ENCODE measurements around the gene NARS2. TPM values are rescaled to one million over a fixed set of nuclear protein-coding genes. Genes with fewer than 3 reads are reported as not detected.
A peak's percentile ranks its signal among the peaks of the same experiment; 100 is the strongest.

The NARS2 gene
- total RNA-seq, 1 donor from 2014 or later, result 24.7 TPM

- peaks cover 17% of the 10 kb centered on the region for H3K9me3 Mint-ChIP-seq (ENCODE audit: low read depth)
- H3K36me3 Mint-ChIP-seq (ENCODE audit: insufficient read depth), result peaks cover 7% of the 10 kb centered on the region
- no peak overlapping the region for H3K27ac Mint-ChIP-seq
- no peaks in the 10 kb centered on the region for H3K27me3 Mint-ChIP-seq
- DNase-seq (ENCODE audit: low spot score, unreplicated experiment), result no peak
- H3K4me3 Mint-ChIP-seq (ENCODE audit: low read depth), result no peak overlapping the region
- TF ChIP-seq CTCF (IDR thresholded peaks at IDR 0.05; ENCODE audit: unreplicated experiment), result no peak
- peaks cover 4% of the 10 kb centered on the region for H3K4me1 Mint-ChIP-seq (ENCODE audit: low read depth)
Observed at GRCh38 chr11:78583889-78584288, 9.2 kb upstream of the NARS2 start.

- Mint-ChIP-seq H3K36me3 (ENCODE audit: insufficient read depth) (no peaks in the 10 kb centered on the region), H3K9me3 (ENCODE audit: low read depth) (no peaks in the 10 kb centered on the region), H3K27ac (no peak overlapping the region), H3K4me3 (ENCODE audit: low read depth) (no peak overlapping the region), H3K4me1 (ENCODE audit: low read depth) (peaks cover 19% of the 10 kb centered on the region), H3K27me3 (no peaks in the 10 kb centered on the region)
- TF ChIP-seq CTCF (IDR thresholded peaks at IDR 0.05; ENCODE audit: unreplicated experiment), result no peak
- DNase-seq (ENCODE audit: low spot score, unreplicated experiment), result no peak
Observed at GRCh38 chr11:78577495-78577894, 2.8 kb upstream of the NARS2 start.

GRCh38 chr11:78576549-78577097 is 2.0 kb upstream of the NARS2 start:
- Mint-ChIP-seq H3K27ac (peak overlapping the region; percentile 29), H3K4me1 (ENCODE audit: low read depth) (peaks cover 21% of the 10 kb centered on the region), H3K27me3 (no peaks in the 10 kb centered on the region), H3K4me3 (ENCODE audit: low read depth) (peak overlapping the region; percentile 40), H3K9me3 (ENCODE audit: low read depth) (no peaks in the 10 kb centered on the region), H3K36me3 (ENCODE audit: insufficient read depth) (no peaks in the 10 kb centered on the region)
- TF ChIP-seq CTCF (IDR thresholded peaks at IDR 0.05; ENCODE audit: unreplicated experiment), result no peak
- DNase-seq (ENCODE audit: low spot score, unreplicated experiment), result no peak

- no peaks in the 10 kb centered on the region for H3K27me3 Mint-ChIP-seq
- no peak for DNase-seq (ENCODE audit: low spot score, unreplicated experiment)
- peaks cover 21% of the 10 kb centered on the region for H3K4me1 Mint-ChIP-seq (ENCODE audit: low read depth)
- H3K27ac Mint-ChIP-seq, result peak overlapping the region; percentile 77
- H3K4me3 Mint-ChIP-seq (ENCODE audit: low read depth), result peak overlapping the region; percentile 94
- no peaks in the 10 kb centered on the region for H3K9me3 Mint-ChIP-seq (ENCODE audit: low read depth)
- TF ChIP-seq CTCF (IDR thresholded peaks at IDR 0.05; ENCODE audit: unreplicated experiment), result no peak
- peaks cover 4% of the 10 kb centered on the region for H3K36me3 Mint-ChIP-seq (ENCODE audit: insufficient read depth)
Observed at GRCh38 chr11:78575478-78575877, 814 bp upstream of the NARS2 start.

GRCh38 chr11:78573681-78574080 is 983 bp downstream of the NARS2 start:
- H3K27me3 Mint-ChIP-seq, result no peaks in the 10 kb centered on the region

More at GRCh38 chr11:78573681-78574080, 983 bp downstream of the NARS2 start:
- TF ChIP-seq CTCF (IDR thresholded peaks at IDR 0.05; ENCODE audit: unreplicated experiment), result no peak
- Mint-ChIP-seq H3K36me3 (ENCODE audit: insufficient read depth) (peaks cover 7% of the 10 kb centered on the region), H3K4me1 (ENCODE audit: low read depth) (peaks cover 21% of the 10 kb centered on the region), H3K27ac (peak overlapping the region; percentile 98), H3K4me3 (ENCODE audit: low read depth) (peak overlapping the region; percentile 94), H3K9me3 (ENCODE audit: low read depth) (no peaks in the 10 kb centered on the region)
- DNase-seq (ENCODE audit: low spot score, unreplicated experiment), result no peak
